Left cardiac atrium (tissue), 4 donors: ENCODE measurements around the gene PATE2. TPM values are rescaled to one million over a fixed set of nuclear protein-coding genes. Genes with fewer than 3 reads are reported as not detected.
A peak's percentile ranks its signal among the peaks of the same experiment; 100 is the strongest.

Experiments
- ATAC-seq, 2 donors: fragments of 200-7000 bp; cut with Tn5 transposase; one replicate each; pipeline ENCODE4 v1.9.1; 2020; ENCODE audit warnings: mild to moderate bottlenecking in 2 of 2, moderate library complexity in 2 of 2
- DNase-seq: peaks from one replicate; pipeline ENCODE4 v3.0.0-alpha.2; 2020
- intact Hi-C, 2 donors: fragments of 100-400 bp; cut with DNase I; formaldehyde crosslinking; loops; one replicate each; pipeline versions ENCODE4 v1.14.1 to v1.15.1; 2022 to 2023
- long read RNA-seq: library from polyadenylated mRNA; unstranded; transcript quantifications from one replicate; pipeline ENCODE4 v2.0.0, GENCODE V29; 2021
- total RNA-seq, 2 donors: library from RNA; stranded (reverse); fragmentation: NEBNext Ultra II Directional; extraction: Animal tissue kit (Norgen Biotek cat#: 25700); gene quantifications; one replicate each; pipeline ENCODE4 v1.2.1, GENCODE V29; 2021
- donor health status: DM: no; HTN: yes; CAD: no.
- donor health status: DM: no; HTN: yes; CAD: no; lungs with severe emphysema.
- donor health status: DM: yes; HTN: yes; CAD: no.
- donor health status: Dilated cardiomyopathy.

Gene PATE2
- total RNA-seq, result not detected
- long read RNA-seq, result 0 reads

DNA sequence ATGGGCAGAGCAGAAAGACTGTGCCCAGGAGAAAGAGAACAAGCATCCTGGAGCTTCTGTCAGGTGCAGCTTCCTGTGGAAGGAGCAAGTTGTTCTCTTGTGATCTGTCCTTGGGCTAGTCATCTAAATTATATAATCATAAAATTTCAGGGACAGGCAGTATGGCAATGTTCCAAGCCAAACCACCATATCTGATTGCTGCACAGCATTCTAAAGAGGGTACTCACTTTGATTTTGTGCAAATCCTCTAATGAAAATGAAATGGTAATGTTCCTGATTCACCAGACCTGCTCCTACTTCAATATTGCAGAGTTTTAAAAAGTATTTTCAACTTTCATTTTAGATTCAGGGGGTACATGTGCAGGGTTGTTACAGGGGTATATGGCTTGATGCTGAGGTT, at the start of gene PATE2:
PATE2 (minus strand) TSS at position 101 of the 400 bp plus-strand sequence; CDS start at position 46, 55 bp downstream.
- ATAC-seq, result no peak
- intact Hi-C loops, result no loop called here

GRCh38 chr11:125807909-125808308, 29.3 kb upstream of the PATE2 start:
- intact Hi-C loops, result no loop called here

More for the DNA sequence above, at the start of gene PATE2:
- no peak for DNase-seq

GRCh38 chr11:125802387-125802786, 23.8 kb upstream of the PATE2 start:
- DNase-seq (no peak), ATAC-seq (no peak)
- intact Hi-C loops, result no loop called here

More at GRCh38 chr11:125807909-125808308, 29.3 kb upstream of the PATE2 start:
- ATAC-seq (no peak), DNase-seq (no peak)

DNA sequence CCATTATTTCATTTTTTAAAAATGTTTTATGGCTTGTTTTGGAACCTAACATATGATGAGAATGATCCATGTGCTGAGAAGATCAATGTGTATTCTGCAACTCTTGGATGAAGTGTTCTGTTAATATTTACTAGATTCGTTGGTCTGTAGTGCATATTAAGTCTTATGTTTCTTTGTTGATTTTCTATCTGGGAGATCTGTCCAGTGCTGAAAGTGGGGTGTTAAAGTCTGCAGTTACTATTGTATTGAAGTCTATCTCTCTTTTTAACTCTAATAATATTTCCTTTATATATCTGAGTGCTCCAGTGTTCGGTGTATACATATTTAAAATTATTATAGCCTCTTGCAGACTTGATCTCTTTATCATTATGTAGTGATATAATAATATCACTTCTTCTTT, 21.2 kb upstream of the PATE2 start:
- intact Hi-C loops, result no loop called here
- DNase-seq (no peak), ATAC-seq (no peak)

GRCh38 chr11:125797641-125798040, 19.0 kb upstream of the PATE2 start:
- intact Hi-C loops, result no loop called here
- ATAC-seq (no peak), DNase-seq (no peak)

DNA sequence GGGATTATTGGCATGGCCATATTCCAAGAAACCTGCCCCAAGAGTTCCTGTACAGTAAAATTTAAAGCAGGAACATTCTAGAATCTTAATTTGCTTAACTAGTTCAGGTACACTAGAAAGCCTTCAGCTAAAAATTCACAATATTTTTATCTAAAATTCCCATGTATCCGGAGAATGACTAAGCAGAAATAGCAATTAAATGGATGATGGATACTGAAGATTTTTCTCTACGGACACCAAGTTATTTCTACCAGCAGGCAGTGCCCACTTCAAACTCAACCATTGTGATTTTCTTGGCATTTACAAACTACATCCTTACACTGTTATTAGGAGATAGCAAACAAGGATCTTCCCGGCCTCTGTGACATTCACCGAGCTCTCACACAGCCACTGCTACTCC, 12.2 kb upstream of the PATE2 start:
- ATAC-seq, result no peak
- DNase-seq, result no peak
- intact Hi-C loops, result no loop called here

GRCh38 chr11:125787827-125788226, 9.2 kb upstream of the PATE2 start, which contains the start of gene PATE3:
PATE3 (plus strand) TSS chr11:125788127; CDS start chr11:125788152, 25 bp downstream.
- intact Hi-C loops, result no loop called here
- no peak for DNase-seq
- ATAC-seq, result no peak

- ATAC-seq (no peak), DNase-seq (no peak)
- intact Hi-C loops, result no loop called here
These were observed 6.0 kb upstream of the PATE2 start for GRCh38 chr11:125784678-125785077.

- ATAC-seq, result no peak
- intact Hi-C loops, result no loop called here
- no peak for DNase-seq
These were observed 1.3 kb downstream of the PATE2 start for GRCh38 chr11:125777309-125777708.

- DNase-seq, result no peak
- intact Hi-C loops, result no loop called here
- peak in 1 of 2 donors; percentile 85 for ATAC-seq
These were observed 5.1 kb downstream of the PATE2 start for GRCh38 chr11:125773516-125773915.

DNA sequence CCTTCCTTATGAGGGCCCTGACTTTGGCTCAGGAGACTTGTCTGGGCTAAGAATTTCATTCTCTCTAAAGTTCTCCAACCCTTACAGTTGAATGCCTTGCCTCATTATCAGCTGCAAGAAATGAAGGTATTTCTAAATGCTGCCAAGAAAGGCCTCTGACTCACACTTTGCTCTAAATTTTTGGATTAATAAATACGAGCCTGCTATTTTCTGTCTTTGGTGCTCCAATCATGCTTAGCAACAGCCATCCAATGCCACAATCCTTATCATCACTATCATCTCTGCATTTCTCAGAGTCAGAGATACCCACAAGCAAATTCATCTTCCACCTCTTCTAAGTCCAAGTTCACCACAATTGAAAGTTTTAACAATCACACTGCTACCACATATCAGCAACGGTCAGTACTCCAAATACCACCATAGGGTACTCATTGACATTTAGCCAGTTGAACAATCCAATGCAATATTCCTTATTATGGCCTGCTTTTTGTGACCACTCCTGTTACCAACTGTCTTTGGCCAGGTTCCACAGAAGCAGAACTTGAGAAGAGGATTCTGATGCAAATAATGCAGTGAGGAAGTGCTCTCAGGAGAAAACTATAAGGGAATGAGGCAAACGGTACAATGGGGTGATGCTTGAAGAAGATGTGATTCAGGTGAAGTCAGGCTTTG, 5.7 kb downstream of the PATE2 start:
- DNase-seq (no peak), ATAC-seq (peak; percentile 53 to 92)
- intact Hi-C loops, result no loop called here

DNA sequence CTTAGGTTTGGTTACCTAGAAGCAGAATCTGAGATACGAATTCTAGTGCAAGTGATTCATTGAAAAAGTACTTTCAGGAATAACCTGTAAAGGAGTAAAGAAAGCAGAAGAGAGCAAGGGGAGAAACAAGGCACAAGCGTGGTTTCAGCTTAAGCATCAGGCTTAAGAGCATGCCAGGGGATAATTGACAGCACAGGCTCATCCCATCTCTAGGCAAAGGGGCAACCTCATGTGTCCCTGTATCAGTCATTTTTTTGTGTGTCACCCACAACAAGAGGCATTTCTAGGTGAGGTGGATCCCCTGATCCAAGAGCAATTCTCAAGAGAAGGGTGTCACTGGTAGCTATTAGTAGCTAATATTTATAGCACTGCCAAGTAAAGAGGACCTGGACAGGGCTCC, 8.0 kb downstream of the PATE2 start:
- DNase-seq (no peak), ATAC-seq (no peak)
- intact Hi-C loops, result no loop called here

DNA sequence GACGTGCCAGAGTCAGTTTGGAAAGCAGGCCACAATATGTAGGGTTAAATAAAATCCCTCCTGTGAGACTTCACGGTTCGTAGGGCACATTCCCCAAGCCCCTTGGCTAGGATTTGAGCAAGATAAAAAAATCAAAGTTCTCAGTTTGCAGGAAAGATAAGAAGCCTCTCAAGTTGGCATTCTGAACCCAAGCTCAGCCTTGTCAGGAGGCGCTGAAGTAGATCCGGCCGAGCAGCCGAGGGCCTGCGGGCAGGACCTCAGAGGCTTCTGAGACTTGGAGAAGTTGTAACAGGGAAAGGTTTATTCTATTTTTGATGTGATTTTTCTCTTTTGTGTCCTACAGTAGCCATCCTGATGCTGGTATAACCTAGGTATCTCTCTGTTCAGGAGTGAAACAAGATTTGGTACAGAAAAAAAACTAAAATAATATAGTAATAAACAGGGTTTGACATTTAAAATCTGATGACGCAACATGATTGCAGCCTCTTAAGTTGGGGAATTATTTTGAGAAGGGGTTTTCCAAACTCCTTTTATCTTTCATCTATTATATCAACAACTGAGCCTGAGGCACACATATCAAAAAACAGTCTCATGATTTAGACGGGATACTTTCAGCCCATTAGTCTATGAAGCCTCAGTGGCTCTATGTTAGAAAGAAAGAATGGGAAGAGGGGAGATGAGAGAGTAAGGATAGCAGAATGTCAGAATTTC, 10.1 kb downstream of the PATE2 start:
- no peak for ATAC-seq
- DNase-seq, result no peak
- intact Hi-C loops, result no loop called here

- no peak for ATAC-seq
- no peak for DNase-seq
- intact Hi-C loops, result no loop called here
These were observed 12.4 kb downstream of the PATE2 start for GRCh38 chr11:125766251-125766650.

- no peak for ATAC-seq
- intact Hi-C loops, result no loop called here
These were observed 15.1 kb downstream of the PATE2 start for GRCh38 chr11:125763483-125763882.

GRCh38 chr11:125762445-125762844, 16.2 kb downstream of the PATE2 start:
- ATAC-seq (no peak), DNase-seq (no peak)
- intact Hi-C loops, result no loop called here

More at GRCh38 chr11:125763483-125763882, 15.1 kb downstream of the PATE2 start:
- no peak for DNase-seq

DNA sequence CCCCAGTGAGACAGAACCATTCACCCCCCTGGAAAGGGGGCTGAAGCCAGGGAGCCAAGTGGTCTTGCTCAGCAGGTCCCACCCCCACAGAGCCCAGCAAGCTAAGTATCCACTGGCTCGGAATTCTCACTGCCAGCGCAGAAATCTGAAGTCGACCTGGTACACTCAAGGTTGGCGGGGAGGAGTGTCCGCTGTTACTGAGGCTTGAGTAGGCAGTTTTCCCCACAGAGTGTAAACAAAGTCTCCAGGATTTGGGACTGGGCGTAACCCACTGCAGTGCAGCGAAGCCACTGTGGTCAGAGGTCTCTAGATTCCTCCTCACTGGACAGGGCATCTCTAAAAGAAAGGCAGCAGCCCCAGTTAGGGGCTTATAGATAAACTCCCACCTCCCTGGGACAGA, 22.6 kb downstream of the PATE2 start:
- intact Hi-C loops, result no loop called here
- ATAC-seq, result no peak

DNA sequence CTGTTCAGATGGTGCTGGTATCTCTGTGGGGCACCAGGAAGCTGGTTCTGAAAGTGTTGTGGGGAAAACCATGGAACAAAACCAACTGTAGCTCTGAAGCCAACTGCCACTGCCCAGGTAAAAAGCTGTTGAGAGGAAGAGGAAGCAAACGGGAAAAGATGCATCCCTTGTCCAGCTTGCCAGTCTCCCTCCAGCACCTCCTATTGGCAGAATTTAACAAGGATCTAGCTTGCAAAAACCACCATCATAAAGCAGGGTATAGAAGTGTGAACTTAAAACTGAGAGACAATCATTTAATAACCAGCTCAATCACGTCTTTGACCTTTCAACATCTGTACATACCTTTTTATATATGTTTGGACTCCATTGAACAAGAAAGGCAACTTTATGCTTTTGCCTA, 28.0 kb downstream of the PATE2 start:
- DNase-seq (no peak), ATAC-seq (no peak)
- intact Hi-C loops, result no loop called here

More for the DNA sequence above, 22.6 kb downstream of the PATE2 start:
- no peak for DNase-seq

GRCh38 chr11:125745979-125746378, 32.6 kb downstream of the PATE2 start, which contains the start of gene PATE1:
PATE1 (plus strand) TSS chr11:125746279; CDS start chr11:125746305, 26 bp downstream.
- intact Hi-C loops, result no loop called here
- ATAC-seq, result no peak
- DNase-seq, result no peak

GRCh38 chr11:125743681-125744080, 34.9 kb downstream of the PATE2 start:
- no peak for ATAC-seq
- intact Hi-C loops, result no loop called here
- DNase-seq, result no peak

DNA sequence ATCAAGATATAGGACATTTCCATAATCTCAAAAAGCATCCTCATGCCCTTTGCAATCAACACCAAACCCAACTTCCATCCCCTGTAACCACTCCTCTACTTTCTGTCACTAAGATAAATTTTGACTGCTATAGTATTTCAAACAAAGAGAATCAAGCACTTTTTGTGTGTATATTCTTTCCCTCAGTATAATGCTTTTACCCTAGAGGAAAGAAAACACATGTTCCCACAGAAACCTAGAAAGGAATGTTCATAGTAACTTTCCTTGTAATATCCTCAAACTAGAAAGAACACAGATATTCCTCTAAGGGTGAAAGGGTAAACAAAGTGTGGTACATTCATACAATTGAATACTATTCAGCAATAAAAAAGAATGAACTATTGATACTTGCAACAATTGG, 38.0 kb downstream of the PATE2 start:
- ATAC-seq, result no peak
- intact Hi-C loops, result no loop called here

More for the DNA sequence above, 38.0 kb downstream of the PATE2 start:
- DNase-seq, result no peak
